ENCODE results near the gene TTC9C. TPM values are rescaled to one million over a fixed set of nuclear protein-coding genes. Genes with fewer than 3 reads are reported as not detected.
A peak's percentile ranks its signal among the peaks of the same experiment; 100 is the strongest.
"Not testable (repeated sequence)": the region's sequence is repeated elsewhere in the genome, so short reads cannot be mapped to it uniquely, and the experiment has no call there.

The TTC9C gene
- 41.6 TPM for polyA plus RNA-seq (2013, experiment 1 of 2; ENCODE audit: insufficient read length)
- 39.0 TPM for polyA plus RNA-seq (2013, experiment 2 of 2; ENCODE audit: insufficient read length)

- DNase-seq = peak; percentile 87
Observed at GRCh38 chr11:62728171-62728988, at the start of gene TTC9C. Gene TTC9C, plus strand, starts transcription at chr11:62728486. Its CDS starts 363 bp downstream, at chr11:62728849.

- DNase-seq = peak; percentile 87
Observed at GRCh38 chr11:62678770-62679696, 49.3 kb upstream of the TTC9C start, which contains the start of gene UBXN1. Gene UBXN1, minus strand, starts transcription at chr11:62679073. Its CDS starts 150 bp downstream, at chr11:62678923.

GRCh38 chr11:62680825-62681240 is 47.5 kb upstream of the TTC9C start:
- DNase-seq = peak; percentile 78

- DNase-seq = no peak
Observed at GRCh38 chr11:62682518-62682917, 45.8 kb upstream of the TTC9C start.

GRCh38 chr11:62687508-62688396 is 40.5 kb upstream of the TTC9C start:
- DNase-seq = no peak

- no peak for DNase-seq
Observed at GRCh38 chr11:62688491-62688890, 39.8 kb upstream of the TTC9C start.

GRCh38 chr11:62689421-62690183 is 38.7 kb upstream of the TTC9C start, which contains the start of gene LRRN4CL:
Gene LRRN4CL, minus strand, starts transcription at chr11:62689530. Its CDS starts 1,022 bp downstream, at chr11:62688508.
- DNase-seq = peak; percentile 97

- not testable (repeated sequence) for DNase-seq
Observed at GRCh38 chr11:62693624-62694023, 34.7 kb upstream of the TTC9C start.

GRCh38 chr11:62694455-62695167 is 33.7 kb upstream of the TTC9C start:
- peak; percentile 71 for DNase-seq

- no peak for DNase-seq
Observed at GRCh38 chr11:62702246-62702645, 26.0 kb upstream of the TTC9C start.

GRCh38 chr11:62703921-62704320 is 24.4 kb upstream of the TTC9C start:
- not testable (repeated sequence) for DNase-seq

- DNase-seq = no peak
Observed at GRCh38 chr11:62705413-62705812, 22.9 kb upstream of the TTC9C start.

GRCh38 chr11:62705880-62706849 is 22.1 kb upstream of the TTC9C start:
- DNase-seq = peak; percentile 93

- no peak for DNase-seq
Observed at GRCh38 chr11:62706850-62707247, 21.4 kb upstream of the TTC9C start.

- DNase-seq = no peak
Observed at GRCh38 chr11:62707277-62707861, 20.9 kb upstream of the TTC9C start, which contains the start of the genes BSCL2 and GNG3. Gene BSCL2, minus strand, starts transcription at chr11:62707424. Its CDS starts 229 bp downstream, at chr11:62707195. Gene GNG3, plus strand, starts transcription at chr11:62707676. Its CDS starts 620 bp downstream, at chr11:62708296.

- DNase-seq = no peak
Observed at GRCh38 chr11:62708392-62708791, 19.9 kb upstream of the TTC9C start.

GRCh38 chr11:62708793-62709192 is 19.5 kb upstream of the TTC9C start:
- DNase-seq = no peak

- DNase-seq = peak; percentile 98
Observed at GRCh38 chr11:62709247-62710000, 18.9 kb upstream of the TTC9C start.

Data from fibroblast of skin of abdomen (primary cell).